T-cell (primary cell): ENCODE data around the gene BRSK1. TPM values are rescaled to one million over a fixed set of nuclear protein-coding genes. Genes with fewer than 3 reads are reported as not detected.

Source experiments
- ATAC-seq, 4 experiments: fragments of 200-7000 bp in 3 of 4; fragments of 150-1000 bp in 1 of 4; cut with Tn5 transposase; replicated peaks in 1 of 4; 1 replicate in 3 of 4; 2 replicates in 1 of 4; pipeline ENCODE4 v1.10.0; 2021; ENCODE audit warnings: moderate library complexity in 3 of 4, mild to moderate bottlenecking in 2 of 4, moderate number of reproducible peaks in 1 of 4
- CTCF ChIA-PET, 2 donors: fragments of 300-600 bp; sonication (Branson Sonifier 250); formaldehyde crosslinking; loops; one replicate each; lab custom pipeline; 2022; ENCODE audit warnings: antibody characterized with exemption in 2 of 2; lab: Charles Lee
- POLR2A ChIA-PET, 2 donors: fragments of 300-600 bp; sonication (Branson Sonifier 250); formaldehyde crosslinking; loops; one replicate each; lab custom pipeline; 2022; ENCODE audit warnings: antibody characterized with exemption in 2 of 2; lab: Charles Lee
- DNase-seq, 35 experiments: peaks; one replicate each; pipeline versions ENCODE4 v3.0.0 to v3.0.0-alpha.2; 2013 to 2023
- H3K27ac ChIP-seq: one replicate; pipeline ENCODE4 v1.5.1; 2013; ENCODE audit warnings: low read length
- H3K27me3 ChIP-seq, 2 experiments: replicated peaks in 1 of 2; 1 replicate in 1 of 2; 2 replicates in 1 of 2; pipeline versions ENCODE4 v1.6.1 to v1.7.0; 2013; ENCODE audit warnings: low read length in 1 of 2, mixed read lengths in 1 of 2; ENCODE audit not compliant: control insufficient read depth in 2 of 2, insufficient read depth in 2 of 2; ENCODE audit errors: extremely low read depth in 1 of 2
- H3K36me3 ChIP-seq, 2 donors: 1 replicate in 1 of 2; 2 replicates in 1 of 2; pipeline versions ENCODE4 v1.6.1 to v1.7.0; 2013; ENCODE audit warnings: low read length in 1 of 2; ENCODE audit not compliant: control insufficient read depth in 2 of 2, insufficient read depth in 1 of 2; ENCODE audit errors: extremely low read depth in 1 of 2
- H3K4me1 ChIP-seq, 2 experiments: 1 replicate in 1 of 2; 2 replicates in 1 of 2; pipeline versions ENCODE4 v1.6.1 to v1.7.0; 2013; ENCODE audit warnings: low read length in 2 of 2, mixed read lengths in 1 of 2; ENCODE audit not compliant: insufficient read depth in 2 of 2, control insufficient read depth in 1 of 2; ENCODE audit errors: extremely low read depth in 1 of 2
- H3K4me3 ChIP-seq, 2 donors: 1 replicate in 1 of 2; 2 replicates in 1 of 2; pipeline versions ENCODE4 v1.5.1 to v1.7.0; 2013; ENCODE audit warnings: mild to moderate bottlenecking in 2 of 2, low read length in 1 of 2, moderate library complexity in 1 of 2; ENCODE audit not compliant: control insufficient read depth in 1 of 2; ENCODE audit errors: extremely low read depth in 1 of 2
- H3K9me3 ChIP-seq: 2 replicates; pipeline ENCODE4 v1.7.0; 2013
- H3K27ac Mint-ChIP-seq, 2 donors: one replicate each; pipeline ENCODE4 v1.8.0; 2020 to 2021; ENCODE audit warnings: mild to moderate bottlenecking in 2 of 2, mixed read lengths in 2 of 2
- H3K27me3 Mint-ChIP-seq, 2 donors: one replicate each; pipeline ENCODE4 v1.8.0; 2021 to 2022; ENCODE audit warnings: mixed read lengths in 2 of 2
- H3K36me3 Mint-ChIP-seq: one replicate; pipeline ENCODE4 v1.8.0; 2021; ENCODE audit warnings: mixed read lengths
- H3K4me1 Mint-ChIP-seq, 3 donors: one replicate each; pipeline ENCODE4 v1.8.0; 2020 to 2022; ENCODE audit warnings: mixed read lengths in 3 of 3, mild to moderate bottlenecking in 1 of 3
- H3K4me3 Mint-ChIP-seq, 3 donors: one replicate each; pipeline ENCODE4 v1.8.0; 2020 to 2022; ENCODE audit warnings: mild to moderate bottlenecking in 3 of 3, mixed read lengths in 3 of 3, moderate library complexity in 3 of 3
- H3K9me3 Mint-ChIP-seq, 3 donors: one replicate each; pipeline ENCODE4 v1.8.0; 2020 to 2022; ENCODE audit warnings: mixed read lengths in 3 of 3
- WGBS: methylation state at CpG from one replicate; pipeline ENCODE4 v1.1.5; 2013; ENCODE audit warnings: missing lambda C conversion rate; ENCODE audit not compliant: insufficient coverage; 5-methylcytosine and 5-hydroxymethylcytosine counted together
- total RNA-seq, 35 experiments: library from RNA in 6 of 35; stranded (reverse) in 6 of 35; fragments of 120-200 nt in 1 of 35; gene quantifications; one replicate each; pipeline versions ENCODE4 v1.2.1 to v1.2.4 and lab custom pipeline; 2013 to 2026

BRSK1 gene
- total RNA-seq, 5 donors from 2014 or later (not counting 1 experiment from before 2014, with no cell fraction given): 2.9 to 5.8 (median 3.9) TPM

GRCh38 chr19:55315956-55316525 lies 32.2 kb downstream of the BRSK1 start:
- H3K36me3 Mint-ChIP-seq: no peaks in the 10 kb centered on the region
- no peaks in the 10 kb centered on the region for H3K4me1 ChIP-seq
- no peak overlapping the region for H3K4me3 ChIP-seq
- H3K4me3 Mint-ChIP-seq: no peak overlapping the region
- H3K4me1 Mint-ChIP-seq: peaks cover 0 to 6% (median 0%) of the 10 kb centered on the region in 3 donors
- POLR2A ChIA-PET: no interaction called here
- CTCF ChIA-PET: no interaction called here
- no peaks in the 10 kb centered on the region for H3K9me3 ChIP-seq
- peaks cover 0 to 9% of the 10 kb centered on the region in 2 experiments for H3K27me3 ChIP-seq
- no peaks in the 10 kb centered on the region for H3K36me3 ChIP-seq
- H3K27ac ChIP-seq: no peak overlapping the region
- no peak overlapping the region for H3K27ac Mint-ChIP-seq
- ATAC-seq (no peak), DNase-seq (no peak)
- no peaks in the 10 kb centered on the region for H3K27me3 Mint-ChIP-seq
- H3K9me3 Mint-ChIP-seq: no peaks in the 10 kb centered on the region
- WGBS: 88% methylated on average over 11 of the region's 13 CpGs

- WGBS: 85% methylated on average over 8 of the region's 8 CpGs
- DNase-seq (no peak), ATAC-seq (no peak)
- peaks cover 0 to 6% (median 0%) of the 10 kb centered on the region in 3 donors for H3K4me1 Mint-ChIP-seq
- no peaks in the 10 kb centered on the region for H3K4me1 ChIP-seq
- no peaks in the 10 kb centered on the region for H3K9me3 Mint-ChIP-seq
- H3K27me3 Mint-ChIP-seq: peaks cover 0 to 2% of the 10 kb centered on the region in 2 donors
- no peaks in the 10 kb centered on the region for H3K9me3 ChIP-seq
- H3K36me3 ChIP-seq: no peaks in the 10 kb centered on the region
- H3K27ac Mint-ChIP-seq: no peak overlapping the region
- CTCF ChIA-PET: no interaction called here
- H3K4me3 ChIP-seq: no peak overlapping the region
- H3K27me3 ChIP-seq: peaks cover 0 to 13% of the 10 kb centered on the region in 2 experiments
- no peaks in the 10 kb centered on the region for H3K36me3 Mint-ChIP-seq
- H3K4me3 Mint-ChIP-seq: no peak overlapping the region
- no peak overlapping the region for H3K27ac ChIP-seq
- POLR2A ChIA-PET: no interaction called here
Observed at GRCh38 chr19:55316646-55317045, 32.8 kb downstream of the BRSK1 start.

DNA sequence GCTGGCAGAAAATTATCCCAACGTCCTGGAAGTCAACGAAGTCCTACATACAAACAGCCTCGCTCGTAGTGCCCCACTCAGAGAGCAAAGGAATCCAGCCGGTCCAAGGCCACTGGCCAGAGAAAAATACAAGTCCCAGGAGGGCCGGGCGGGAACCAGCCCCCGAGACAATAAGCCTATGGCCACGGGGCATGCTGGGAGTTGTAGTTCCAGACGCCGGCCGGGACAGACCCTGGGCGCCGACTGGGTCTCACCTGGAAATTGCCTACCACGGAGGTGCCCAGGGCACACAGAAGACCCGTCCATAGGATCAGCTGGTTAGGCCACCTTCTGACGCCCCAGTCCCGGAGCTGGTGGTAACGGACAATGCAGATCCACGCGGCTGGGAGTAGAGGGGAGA lies 36.0 kb downstream of the BRSK1 start:
- H3K27ac Mint-ChIP-seq: no peak overlapping the region
- no peaks in the 10 kb centered on the region for H3K36me3 ChIP-seq
- no peak overlapping the region for H3K27ac ChIP-seq
- H3K4me1 Mint-ChIP-seq: no peaks in the 10 kb centered on the region
- no peak for ATAC-seq
- no peak overlapping the region for H3K4me3 Mint-ChIP-seq
- ChIA-PET CTCF (no interaction called here), POLR2A (no interaction called here)
- H3K36me3 Mint-ChIP-seq: no peaks in the 10 kb centered on the region
- no peaks in the 10 kb centered on the region for H3K4me1 ChIP-seq
- WGBS: 83% methylated on average over 20 of the region's 21 CpGs
- no peaks in the 10 kb centered on the region for H3K9me3 Mint-ChIP-seq
- H3K27me3 Mint-ChIP-seq: peaks cover 5 to 13% of the 10 kb centered on the region in 2 donors
- DNase-seq: no peak
- H3K27me3 ChIP-seq: peaks cover 0 to 29% of the 10 kb centered on the region in 2 experiments
- H3K4me3 ChIP-seq: no peak overlapping the region
- no peaks in the 10 kb centered on the region for H3K9me3 ChIP-seq

- 85% methylated on average over 8 of the region's 8 CpGs for WGBS
- POLR2A ChIA-PET: no interaction called here
Observed at GRCh38 chr19:55320844-55321419, 37.1 kb downstream of the BRSK1 start.

DNA sequence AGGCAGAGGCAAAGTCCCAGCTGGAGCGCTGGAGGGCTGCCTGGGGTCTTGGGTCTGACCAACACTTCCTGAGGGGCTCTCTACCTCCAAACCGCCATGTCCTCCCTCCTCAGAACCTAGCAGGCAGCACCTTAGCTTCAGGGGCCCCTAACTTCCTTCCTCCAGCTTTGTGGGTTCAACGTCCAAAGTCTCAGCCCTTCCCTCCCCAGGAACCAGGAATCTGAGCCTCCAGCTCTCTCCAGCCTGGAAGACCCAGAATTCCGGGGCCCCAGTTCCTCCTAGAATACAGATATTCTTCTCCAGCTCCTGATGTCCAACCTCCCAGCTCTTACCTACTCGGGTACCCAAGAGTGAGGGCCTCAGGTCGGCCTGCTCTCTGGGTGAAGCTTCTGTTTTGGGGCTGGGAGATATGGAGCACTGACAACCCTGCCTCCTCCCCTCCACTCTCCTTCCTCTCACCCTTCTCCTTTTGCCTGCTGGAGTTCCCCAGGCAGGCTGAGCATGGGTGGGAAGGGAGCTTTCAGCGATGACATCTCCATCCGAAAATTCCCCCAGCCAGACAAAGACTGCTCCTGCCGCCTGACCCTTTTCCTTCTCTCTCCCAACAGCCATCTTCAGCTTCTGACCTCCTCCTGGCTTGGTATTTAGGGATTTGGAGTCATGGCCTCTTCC lies 37.8 kb downstream of the BRSK1 start:
- Histone ChIP-seq H3K36me3 (no peaks in the 10 kb centered on the region), H3K4me3 (no peak overlapping the region), H3K27me3 (peaks cover 0 to 33% of the 10 kb centered on the region in 2 experiments), H3K27ac (no peak overlapping the region), H3K9me3 (no peaks in the 10 kb centered on the region), H3K4me1 (no peaks in the 10 kb centered on the region)
- DNase-seq (no peak), ATAC-seq (no peak)
- CTCF ChIA-PET: interaction anchor here in 1 of 2 donors (0.5 kb wide), 1 partner anchor 16 kb away, joined by 3 read pairs; no protein-coding TSS in a partner anchor
- Mint-ChIP-seq H3K4me3 (no peak overlapping the region), H3K36me3 (no peaks in the 10 kb centered on the region), H3K9me3 (no peaks in the 10 kb centered on the region), H3K27ac (no peak overlapping the region), H3K4me1 (no peaks in the 10 kb centered on the region), H3K27me3 (peaks cover 5 to 19% of the 10 kb centered on the region in 2 donors)
- POLR2A ChIA-PET: no interaction called here
- 21% methylated on average over 2 of the region's 9 CpGs for WGBS

More at GRCh38 chr19:55320844-55321419, 37.1 kb downstream of the BRSK1 start:
- no peaks in the 10 kb centered on the region for H3K9me3 Mint-ChIP-seq
- no peak overlapping the region for H3K27ac Mint-ChIP-seq
- DNase-seq (no peak), ATAC-seq (no peak)
- CTCF ChIA-PET: interaction anchor here in 1 of 2 donors (0.5 kb wide), 1 partner anchor 17 kb away, joined by 3 read pairs; no protein-coding TSS in a partner anchor
- H3K9me3 ChIP-seq: no peaks in the 10 kb centered on the region
- no peak overlapping the region for H3K4me3 Mint-ChIP-seq
- no peak overlapping the region for H3K4me3 ChIP-seq
- no peaks in the 10 kb centered on the region for H3K4me1 Mint-ChIP-seq
- H3K4me1 ChIP-seq: no peaks in the 10 kb centered on the region
- H3K36me3 Mint-ChIP-seq: no peaks in the 10 kb centered on the region
- H3K27me3 ChIP-seq: peaks cover 0 to 33% of the 10 kb centered on the region in 2 experiments
- no peak overlapping the region for H3K27ac ChIP-seq
- H3K36me3 ChIP-seq: no peaks in the 10 kb centered on the region
- peaks cover 5 to 16% of the 10 kb centered on the region in 2 donors for H3K27me3 Mint-ChIP-seq

DNA sequence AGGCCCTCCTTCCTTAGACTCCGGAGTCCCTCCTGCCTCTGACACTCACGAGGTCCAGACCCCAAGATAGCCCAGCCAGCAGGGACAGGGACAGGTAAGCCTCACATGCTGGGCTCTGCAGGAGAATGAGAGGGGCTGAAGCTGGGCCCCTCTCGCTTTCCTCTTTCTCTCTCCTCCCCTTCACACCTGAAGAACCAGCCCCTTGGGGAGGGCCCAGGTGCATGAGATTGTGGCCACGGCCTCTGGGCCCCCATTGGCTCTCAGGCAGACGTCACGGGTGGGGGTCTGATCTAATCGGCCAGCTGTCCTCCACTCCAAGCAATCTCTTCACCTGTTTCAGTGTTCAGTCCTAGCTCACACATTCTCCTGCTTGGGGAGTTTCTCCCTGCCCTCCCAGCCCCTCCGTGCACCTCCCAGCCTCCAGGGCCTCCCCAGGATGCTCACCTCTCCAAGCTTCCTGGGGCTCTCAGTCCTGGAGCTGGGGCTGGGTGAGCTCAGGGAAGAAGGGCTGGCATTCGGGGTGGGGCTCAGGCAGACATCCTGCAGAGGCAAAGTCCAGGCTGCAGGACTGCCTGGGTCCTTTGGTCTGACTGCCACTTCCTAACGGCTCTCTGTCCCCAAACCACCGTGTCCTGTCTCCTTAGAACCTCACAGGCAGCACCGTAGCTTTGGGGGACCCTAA lies 38.5 kb downstream of the BRSK1 start:
- Mint-ChIP-seq H3K27me3 (peaks cover 5 to 19% of the 10 kb centered on the region in 2 donors), H3K4me3 (no peak overlapping the region), H3K27ac (no peak overlapping the region), H3K4me1 (no peaks in the 10 kb centered on the region), H3K9me3 (no peaks in the 10 kb centered on the region), H3K36me3 (no peaks in the 10 kb centered on the region)
- 65% methylated on average over 10 of the region's 12 CpGs for WGBS
- ATAC-seq (no peak), DNase-seq (no peak)
- Histone ChIP-seq H3K27ac (no peak overlapping the region), H3K36me3 (no peaks in the 10 kb centered on the region), H3K9me3 (no peaks in the 10 kb centered on the region), H3K4me1 (no peaks in the 10 kb centered on the region), H3K27me3 (peaks cover 0 to 33% of the 10 kb centered on the region in 2 experiments), H3K4me3 (no peak overlapping the region)
- CTCF ChIA-PET: no interaction called here
- POLR2A ChIA-PET: no interaction called here
